ENCODE data around the gene PNMA1. TPM values are rescaled to one million over a fixed set of nuclear protein-coding genes. Genes with fewer than 3 reads are reported as not detected.

PNMA1 gene
- total and polyA plus RNA-seq, 2 donors (not counting 1 experiment from before 2014, with no cell fraction given): 9.5 to 31.6 TPM

DNA sequence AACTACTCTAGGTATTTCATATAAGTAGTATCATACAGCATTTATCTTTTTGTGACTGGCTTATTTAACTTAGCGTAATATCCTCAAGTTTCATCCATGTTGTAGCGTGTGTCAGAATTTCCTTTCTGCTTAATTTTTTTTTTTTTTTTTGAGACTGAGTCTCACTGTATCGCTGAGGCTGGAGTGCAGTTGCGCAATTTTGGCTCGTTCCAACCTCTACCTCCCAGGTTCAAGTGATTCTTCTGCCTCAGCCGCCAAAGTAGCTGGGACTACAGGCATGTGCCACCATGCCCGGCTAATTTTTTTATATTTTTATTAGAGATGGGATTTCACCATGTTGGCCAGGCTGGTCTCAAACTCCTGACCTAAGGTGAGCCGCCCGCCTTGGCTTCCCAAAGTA is 28.9 kb downstream of the PNMA1 start:
- no peaks in the 10 kb centered on the region for H4K20me1 ChIP-seq (ENCODE audit: control insufficient read depth, insufficient read depth, low read length, poor library complexity, severe bottlenecking)
- Mint-ChIP-seq H3K27ac (no peak overlapping the region), H3K27me3 (no peaks in the 10 kb centered on the region), H3K9me3 (ENCODE audit: insufficient read depth) (peaks cover 3% of the 10 kb centered on the region), H3K4me3 (no peak overlapping the region), H3K4me1 (no peaks in the 10 kb centered on the region)
- 100% methylated on average over 4 of the region's 9 CpGs for WGBS (ENCODE audit: insufficient coverage)
- no peak overlapping the region for H3K4me3 ChIP-seq (ENCODE audit: control extremely low read depth in 1 of 5, extremely low read depth in 1 of 5, insufficient read depth in 1 of 5, low read depth in 2 of 5, low read length in 4 of 5)
- no peak for DNase-seq
- H3K27ac ChIP-seq (ENCODE audit: low read length in 2 of 2): no peak overlapping the region
- intact Hi-C loops (cut with micrococcal nuclease): no loop called here
- no peak for ATAC-seq (ENCODE audit: low read depth)
- H3K4me1 ChIP-seq (ENCODE audit: control insufficient read depth in 2 of 2, insufficient read depth in 2 of 2, low read length in 2 of 2): no peaks in the 10 kb centered on the region
- H3K79me2 ChIP-seq (ENCODE audit: control insufficient read depth, insufficient read depth, low read length): no peaks in the 10 kb centered on the region
- no peak overlapping the region for H3K4me2 ChIP-seq (replicated peaks; ENCODE audit: low read depth, low read length, poor library complexity, severe bottlenecking)
- no peak overlapping the region for H3K9ac ChIP-seq (ENCODE audit: low read length)
- ChIA-PET CTCF (no interaction called here), POLR2A (no interaction called here)
- no peaks in the 10 kb centered on the region for H3K27me3 ChIP-seq (replicated peaks in 1 of 4; ENCODE audit: control extremely low read depth in 1 of 4, control insufficient read depth in 3 of 4, insufficient read depth in 4 of 4, low read length in 3 of 4)
- TF ChIP-seq, protein P1, sequence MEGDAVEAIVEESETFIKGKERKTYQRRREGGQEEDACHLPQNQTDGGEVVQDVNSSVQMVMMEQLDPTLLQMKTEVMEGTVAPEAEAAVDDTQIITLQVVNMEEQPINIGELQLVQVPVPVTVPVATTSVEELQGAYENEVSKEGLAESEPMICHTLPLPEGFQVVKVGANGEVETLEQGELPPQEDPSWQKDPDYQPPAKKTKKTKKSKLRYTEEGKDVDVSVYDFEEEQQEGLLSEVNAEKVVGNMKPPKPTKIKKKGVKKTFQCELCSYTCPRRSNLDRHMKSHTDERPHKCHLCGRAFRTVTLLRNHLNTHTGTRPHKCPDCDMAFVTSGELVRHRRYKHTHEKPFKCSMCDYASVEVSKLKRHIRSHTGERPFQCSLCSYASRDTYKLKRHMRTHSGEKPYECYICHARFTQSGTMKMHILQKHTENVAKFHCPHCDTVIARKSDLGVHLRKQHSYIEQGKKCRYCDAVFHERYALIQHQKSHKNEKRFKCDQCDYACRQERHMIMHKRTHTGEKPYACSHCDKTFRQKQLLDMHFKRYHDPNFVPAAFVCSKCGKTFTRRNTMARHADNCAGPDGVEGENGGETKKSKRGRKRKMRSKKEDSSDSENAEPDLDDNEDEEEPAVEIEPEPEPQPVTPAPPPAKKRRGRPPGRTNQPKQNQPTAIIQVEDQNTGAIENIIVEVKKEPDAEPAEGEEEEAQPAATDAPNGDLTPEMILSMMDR (IDR thresholded peaks at IDR 0.05): no peak
- no peak for TF ChIP-seq EZH2 (IDR thresholded peaks at IDR 0.05; ENCODE audit: borderline replicate concordance, insufficient read depth, low read depth, low read length, poor library complexity, severe bottlenecking)
- H2AFZ ChIP-seq (ENCODE audit: insufficient read depth, low read depth, low read length, poor library complexity, severe bottlenecking): no peak overlapping the region
- H3K36me3 ChIP-seq (replicated peaks in 1 of 2; ENCODE audit: control extremely low read depth in 1 of 2, control insufficient read depth in 1 of 2, extremely low read depth in 1 of 2, insufficient read depth in 2 of 2, low read length in 1 of 2): no peaks in the 10 kb centered on the region
- peaks cover 0 to 3% (median 0%) of the 10 kb centered on the region in 3 donors for H3K9me3 ChIP-seq (ENCODE audit: control extremely low read depth in 1 of 3, control insufficient read depth in 2 of 3, insufficient read depth in 1 of 3, low read length in 2 of 3)

DNA sequence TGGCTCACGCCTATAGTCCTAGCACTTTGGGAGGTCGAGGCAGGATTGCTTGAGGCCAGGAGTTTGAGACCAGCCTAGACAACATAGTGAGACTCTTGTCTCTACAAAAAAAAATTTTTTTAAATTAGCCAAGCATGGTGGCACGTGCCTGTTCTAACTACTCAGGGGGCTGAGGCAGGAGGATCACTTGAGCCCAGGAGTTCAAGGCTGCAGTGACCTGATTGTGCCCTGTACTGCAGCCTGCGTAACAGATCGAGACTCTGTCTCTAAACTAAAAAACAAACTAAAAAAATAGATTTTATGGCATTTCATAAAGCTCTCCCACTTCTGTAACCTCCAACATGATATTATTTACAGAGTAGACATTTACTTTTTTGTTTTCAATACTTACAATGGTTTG is 29.6 kb downstream of the PNMA1 start:
- no peak for DNase-seq
- Histone ChIP-seq H3K9ac (ENCODE audit: low read length) (no peak overlapping the region), H3K4me2 (replicated peaks; ENCODE audit: low read depth, low read length, poor library complexity, severe bottlenecking) (no peak overlapping the region), H4K20me1 (ENCODE audit: control insufficient read depth, insufficient read depth, low read length, poor library complexity, severe bottlenecking) (no peaks in the 10 kb centered on the region), H2AFZ (ENCODE audit: insufficient read depth, low read depth, low read length, poor library complexity, severe bottlenecking) (no peak overlapping the region), H3K79me2 (ENCODE audit: control insufficient read depth, insufficient read depth, low read length) (no peaks in the 10 kb centered on the region), H3K4me3 (ENCODE audit: control extremely low read depth in 1 of 5, extremely low read depth in 1 of 5, insufficient read depth in 1 of 5, low read depth in 2 of 5, low read length in 4 of 5) (no peak overlapping the region), H3K4me1 (ENCODE audit: control insufficient read depth in 2 of 2, insufficient read depth in 2 of 2, low read length in 2 of 2) (no peaks in the 10 kb centered on the region), H3K36me3 (replicated peaks in 1 of 2; ENCODE audit: control extremely low read depth in 1 of 2, control insufficient read depth in 1 of 2, extremely low read depth in 1 of 2, insufficient read depth in 2 of 2, low read length in 1 of 2) (no peaks in the 10 kb centered on the region), H3K9me3 (ENCODE audit: control extremely low read depth in 1 of 3, control insufficient read depth in 2 of 3, insufficient read depth in 1 of 3, low read length in 2 of 3) (peaks cover 0 to 3% (median 0%) of the 10 kb centered on the region in 3 donors), H3K27ac (ENCODE audit: low read length in 2 of 2) (no peak overlapping the region), H3K27me3 (replicated peaks in 1 of 4; ENCODE audit: control extremely low read depth in 1 of 4, control insufficient read depth in 3 of 4, insufficient read depth in 4 of 4, low read length in 3 of 4) (no peaks in the 10 kb centered on the region)
- 71% methylated on average over 2 of the region's 5 CpGs for whole genome bisulfite sequencing (ENCODE audit: insufficient coverage)
- Mint-ChIP-seq H3K4me3 (no peak overlapping the region), H3K27me3 (no peaks in the 10 kb centered on the region), H3K4me1 (no peaks in the 10 kb centered on the region), H3K9me3 (ENCODE audit: insufficient read depth) (peaks cover 3% of the 10 kb centered on the region), H3K27ac (no peak overlapping the region)
- POLR2A ChIA-PET: no interaction called here
- ATAC-seq (ENCODE audit: low read depth): no peak
- intact Hi-C loops (cut with micrococcal nuclease): no loop called here
- CTCF ChIA-PET: no interaction called here
- TF ChIP-seq EZH2 (IDR thresholded peaks at IDR 0.05; ENCODE audit: borderline replicate concordance, insufficient read depth, low read depth, low read length, poor library complexity, severe bottlenecking): no peak
- TF ChIP-seq, protein P1 (IDR thresholded peaks at IDR 0.05): no peak
